ENCODE results near the gene CREB5. TPM values are rescaled to one million over a fixed set of nuclear protein-coding genes. Genes with fewer than 3 reads are reported as not detected.

Gene CREB5
- total and polyA plus RNA-seq, 2 of the 13 experiments (the other 11 are each of a cell fraction or from before 2014, with no cell fraction given), result 0.38 to 0.71 TPM

DNA sequence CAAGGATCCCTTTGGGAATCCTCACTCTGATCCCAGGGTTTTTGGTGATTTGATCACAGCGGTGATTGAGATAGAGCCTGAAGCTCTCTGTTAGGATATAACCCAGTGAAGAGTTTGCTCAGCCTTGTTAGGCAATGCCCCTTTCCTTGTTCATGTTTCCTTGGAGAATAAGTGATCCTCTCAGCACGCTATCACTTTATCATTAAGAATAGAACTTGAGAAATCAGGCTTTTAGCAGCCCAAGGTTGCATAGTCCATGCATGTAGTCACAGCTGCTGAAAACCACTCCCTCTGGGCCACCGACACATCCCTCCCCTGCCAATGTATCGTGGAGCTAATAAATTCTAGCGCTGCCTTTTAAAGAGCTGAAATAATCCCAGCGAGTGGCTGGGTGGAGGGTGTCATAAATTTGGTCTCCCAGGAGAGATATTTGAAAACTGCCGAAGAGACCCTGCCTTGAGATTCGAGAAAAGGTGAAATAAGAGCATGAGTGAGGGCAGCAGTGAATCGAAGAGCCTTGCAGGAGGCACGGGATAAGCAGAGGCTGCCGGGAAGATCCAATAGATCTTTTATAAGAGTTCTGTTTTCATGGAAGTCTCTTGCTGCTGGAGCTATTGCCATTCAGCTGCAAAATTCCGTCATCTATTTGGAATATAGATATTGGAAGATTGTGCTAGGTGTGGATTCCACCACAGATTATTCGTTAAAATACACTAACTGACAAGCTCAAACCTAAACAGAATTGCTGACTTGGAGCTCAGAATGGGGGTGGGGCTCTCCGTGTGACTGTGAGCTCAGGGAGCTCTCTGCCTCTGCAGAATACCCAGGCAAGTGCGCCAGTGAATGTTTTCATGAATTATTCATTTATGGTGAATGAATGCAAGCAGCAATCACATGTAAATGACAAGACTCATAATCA lies 296.0 kb downstream of the CREB5 start:
- H3K27me3 ChIP-seq (ENCODE audit: control insufficient read depth in 1 of 2, insufficient read depth in 2 of 2, low read length in 2 of 2), result peaks cover 0 to 3% of the 10 kb centered on the region in 2 experiments; a peak in 1 of 5 replicates
- H2AFZ ChIP-seq (ENCODE audit: low read length), result no peak overlapping the region
- FAIRE-seq (no peak), DNase-seq (ENCODE audit: low spot score) (no peak), ATAC-seq (no peak)
- in situ Hi-C loops (cut with HindIII; ENCODE audit: extremely low pct_ligation_motif_present, low pct_unique_long_range_greater_than_20kb) (no loop called here), intact Hi-C loops (cut with micrococcal nuclease; ENCODE audit: unreplicated experiment) (no loop called here)
- BruUV-seq (replicated peaks), result no TSS peak
- no peak overlapping the region for H3K9ac ChIP-seq (ENCODE audit: insufficient read depth, low read depth, low read length)
- H3K79me2 ChIP-seq (ENCODE audit: insufficient read depth, low read length), result no peaks in the 10 kb centered on the region
- no peak overlapping the region for H3K4me3 ChIP-seq (replicated peaks in 1 of 3; ENCODE audit: insufficient read depth in 1 of 3, low read depth in 2 of 3, low read length in 3 of 3)
- no peaks in the 10 kb centered on the region for H3K4me1 ChIP-seq (ENCODE audit: insufficient read depth, low read length)
- no peaks in the 10 kb centered on the region for H4K20me1 ChIP-seq (ENCODE audit: insufficient read depth, low read length)
- H3K27ac ChIP-seq (ENCODE audit: extremely low read length, insufficient read depth, low read length), result no peak overlapping the region
- POLR2A ChIA-PET, result interaction anchor here (0.6 kb wide), 1 partner anchor 28 kb away, joined by 4 read pairs; no protein-coding TSS in a partner anchor
- no peaks in the 10 kb centered on the region for H3K9me3 ChIP-seq (ENCODE audit: low read length)
- H3K4me2 ChIP-seq (ENCODE audit: low read depth, low read length), result no peak overlapping the region
- no peaks in the 10 kb centered on the region for H3K36me3 ChIP-seq (replicated peaks in 1 of 2; ENCODE audit: control insufficient read depth in 1 of 2, insufficient read depth in 2 of 2, low read length in 2 of 2)
- TF ChIP-seq ZNF136 (CRISPR knock-in tag; IDR thresholded peaks at IDR 0.05; ENCODE audit: low read depth), result no peak
- TF ChIP-seq SRF (IDR thresholded peaks at IDR 0.05; ENCODE audit: low read depth, low read length), result no peak
- TF ChIP-seq ZNF143 (CRISPR knock-in tag; IDR thresholded peaks at IDR 0.05), result no peak
- CTCF ChIA-PET (ENCODE audit: low intra/inter-chr PET ratio, low total read pairs), result no interaction called here
- 29% methylated on average over 14 of the region's 15 CpGs for WGBS (ENCODE audit: low lambda C conversion rate)

DNA sequence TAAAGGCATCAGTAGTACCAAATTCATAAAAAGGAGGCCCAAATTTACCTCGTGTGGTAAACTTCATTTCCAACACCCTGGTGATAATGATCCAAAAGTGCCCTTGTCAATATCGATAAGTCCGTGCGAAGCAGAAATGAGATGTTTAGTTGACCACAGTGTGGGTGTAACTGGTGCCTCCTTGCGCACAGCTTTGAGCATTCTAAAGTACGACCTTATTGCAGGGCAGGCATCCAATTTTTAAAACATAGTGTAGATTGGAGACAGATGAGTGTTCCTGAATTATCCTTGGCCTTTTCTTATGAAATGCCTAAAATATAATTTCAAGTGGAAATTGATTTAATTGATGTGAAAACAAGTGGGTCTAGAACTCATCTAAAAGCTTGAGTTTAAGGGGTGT lies 297.4 kb downstream of the CREB5 start:
- Histone ChIP-seq H3K9ac (ENCODE audit: insufficient read depth, low read depth, low read length) (no peak overlapping the region), H3K4me3 (replicated peaks in 1 of 3; ENCODE audit: insufficient read depth in 1 of 3, low read depth in 2 of 3, low read length in 3 of 3) (no peak overlapping the region), H3K36me3 (replicated peaks in 1 of 2; ENCODE audit: control insufficient read depth in 1 of 2, insufficient read depth in 2 of 2, low read length in 2 of 2) (no peaks in the 10 kb centered on the region), H3K4me1 (ENCODE audit: insufficient read depth, low read length) (no peaks in the 10 kb centered on the region), H3K79me2 (ENCODE audit: insufficient read depth, low read length) (no peaks in the 10 kb centered on the region), H4K20me1 (ENCODE audit: insufficient read depth, low read length) (no peaks in the 10 kb centered on the region), H3K27ac (ENCODE audit: extremely low read length, insufficient read depth, low read length) (no peak overlapping the region), H3K9me3 (ENCODE audit: low read length) (no peaks in the 10 kb centered on the region), H2AFZ (ENCODE audit: low read length) (no peak overlapping the region), H3K27me3 (ENCODE audit: control insufficient read depth in 1 of 2, insufficient read depth in 2 of 2, low read length in 2 of 2) (peaks cover 0 to 3% of the 10 kb centered on the region in 2 experiments; a peak in 1 of 5 replicates), H3K4me2 (ENCODE audit: low read depth, low read length) (no peak overlapping the region)
- FAIRE-seq, result no peak
- in situ Hi-C loops (cut with HindIII; ENCODE audit: extremely low pct_ligation_motif_present, low pct_unique_long_range_greater_than_20kb), result no loop called here
- no TSS peak for BruUV-seq (replicated peaks)
- ChIA-PET CTCF (ENCODE audit: low intra/inter-chr PET ratio, low total read pairs) (no interaction called here), POLR2A (no interaction called here)
- no peak for DNase-seq (ENCODE audit: low spot score)
- 41% methylated on average over 6 of the region's 6 CpGs for WGBS (ENCODE audit: low lambda C conversion rate)
- ATAC-seq, result no peak
- intact Hi-C loops (cut with micrococcal nuclease; ENCODE audit: unreplicated experiment), result no loop called here
- TF ChIP-seq, protein P1, sequence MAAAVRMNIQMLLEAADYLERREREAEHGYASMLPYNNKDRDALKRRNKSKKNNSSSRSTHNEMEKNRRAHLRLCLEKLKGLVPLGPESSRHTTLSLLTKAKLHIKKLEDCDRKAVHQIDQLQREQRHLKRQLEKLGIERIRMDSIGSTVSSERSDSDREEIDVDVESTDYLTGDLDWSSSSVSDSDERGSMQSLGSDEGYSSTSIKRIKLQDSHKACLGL (CRISPR knock-in tag; IDR thresholded peaks at IDR 0.05), result no peak
- TF ChIP-seq, protein P2, sequence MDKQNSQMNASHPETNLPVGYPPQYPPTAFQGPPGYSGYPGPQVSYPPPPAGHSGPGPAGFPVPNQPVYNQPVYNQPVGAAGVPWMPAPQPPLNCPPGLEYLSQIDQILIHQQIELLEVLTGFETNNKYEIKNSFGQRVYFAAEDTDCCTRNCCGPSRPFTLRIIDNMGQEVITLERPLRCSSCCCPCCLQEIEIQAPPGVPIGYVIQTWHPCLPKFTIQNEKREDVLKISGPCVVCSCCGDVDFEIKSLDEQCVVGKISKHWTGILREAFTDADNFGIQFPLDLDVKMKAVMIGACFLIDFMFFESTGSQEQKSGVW (CRISPR knock-in tag; IDR thresholded peaks at IDR 0.05; ENCODE audit: borderline replicate concordance), result no peak
- TF ChIP-seq ZFP36 (IDR thresholded peaks at IDR 0.05; ENCODE audit: borderline replicate concordance, low read depth, low read length, partially characterized antibody) (no peak), RAD51 (IDR thresholded peaks at IDR 0.05; ENCODE audit: borderline replicate concordance) (no peak), ZNF17 (CRISPR knock-in tag; IDR thresholded peaks at IDR 0.05) (no peak)
